BLaER1 (cell line): ENCODE measurements around the gene LAMTOR4.
"Not testable (repeated sequence)": the region's sequence is repeated elsewhere in the genome, so short reads cannot be mapped to it uniquely, and the experiment has no call there.

Experiments used
- H3K27ac ChIP-seq: shearing (Covaris generic); formaldehyde crosslinking; 2 replicates; pipeline ENCODE4 v1.8.1; 2022
- H3K27me3 ChIP-seq: shearing (Covaris generic); formaldehyde crosslinking; 2 replicates; pipeline ENCODE4 v1.8.1; 2022
- H3K36me3 ChIP-seq: shearing (Covaris generic); formaldehyde crosslinking; 2 replicates; pipeline ENCODE4 v1.8.1; 2022
- H3K4me1 ChIP-seq: shearing (Covaris generic); formaldehyde crosslinking; 2 replicates; pipeline ENCODE4 v1.8.1; 2022
- H3K4me2 ChIP-seq: shearing (Covaris generic); formaldehyde crosslinking; 2 replicates; pipeline ENCODE4 v1.8.1; 2022
- H3K4me3 ChIP-seq: shearing (Covaris generic); formaldehyde crosslinking; 2 replicates; pipeline ENCODE4 v1.8.1; 2022
- H3K9ac ChIP-seq: shearing (Covaris generic); formaldehyde crosslinking; 2 replicates; pipeline ENCODE4 v1.8.1; 2022
- H3K9me3 ChIP-seq: shearing (Covaris generic); formaldehyde crosslinking; 2 replicates; pipeline ENCODE4 v1.8.1; 2022
- H4K20me1 ChIP-seq: shearing (Covaris generic); formaldehyde crosslinking; 2 replicates; pipeline ENCODE4 v1.8.1; 2022
- Cebpa-rat ChIP-seq: shearing (Covaris generic); IDR thresholded peaks from 2 replicates; pipeline ENCODE4 v1.8.1; 2022

The LAMTOR4 gene

GRCh38 chr7:100122067-100122466 is 26.7 kb upstream of the LAMTOR4 start:
- H3K9me3 ChIP-seq = no peaks in the 10 kb centered on the region
- H3K27ac ChIP-seq = no peak overlapping the region
- no peak for TF ChIP-seq Cebpa-rat
- peaks cover 49% of the 10 kb centered on the region for H3K4me1 ChIP-seq
- no peak overlapping the region for H3K9ac ChIP-seq
- no peak overlapping the region for H3K4me3 ChIP-seq
- no peaks in the 10 kb centered on the region for H3K27me3 ChIP-seq
- no peaks in the 10 kb centered on the region for H4K20me1 ChIP-seq
- no peak overlapping the region for H3K4me2 ChIP-seq
- peaks cover 29% of the 10 kb centered on the region for H3K36me3 ChIP-seq

GRCh38 chr7:100122568-100122967 is 26.1 kb upstream of the LAMTOR4 start:
- peaks cover 2% of the 10 kb centered on the region; the same call in 1 of the 2 replicates for H3K27me3 ChIP-seq
- H3K27ac ChIP-seq = no peak overlapping the region
- peaks cover 29% of the 10 kb centered on the region for H3K36me3 ChIP-seq
- no peak overlapping the region for H3K9ac ChIP-seq
- H3K4me1 ChIP-seq = peaks cover 49% of the 10 kb centered on the region
- H3K4me2 ChIP-seq = no peak overlapping the region
- TF ChIP-seq Cebpa-rat = no peak
- no peaks in the 10 kb centered on the region for H3K9me3 ChIP-seq
- H3K4me3 ChIP-seq = no peak overlapping the region
- H4K20me1 ChIP-seq = no peaks in the 10 kb centered on the region

GRCh38 chr7:100124301-100125230 is 24.2 kb upstream of the LAMTOR4 start:
- Histone ChIP-seq H3K27me3 (peaks cover 22% of the 10 kb centered on the region; the same call in 1 of the 2 replicates), H3K27ac (no peak overlapping the region), H3K9ac (no peak overlapping the region), H3K4me3 (no peak overlapping the region), H3K4me2 (peak overlapping the region; percentile 40), H3K36me3 (peaks cover 29% of the 10 kb centered on the region), H3K4me1 (peaks cover 51% of the 10 kb centered on the region), H4K20me1 (no peaks in the 10 kb centered on the region), H3K9me3 (no peaks in the 10 kb centered on the region)
- no peak for TF ChIP-seq Cebpa-rat

GRCh38 chr7:100126239-100126930 is 22.3 kb upstream of the LAMTOR4 start:
- no peaks in the 10 kb centered on the region for H4K20me1 ChIP-seq
- H3K9me3 ChIP-seq = no peaks in the 10 kb centered on the region
- peaks cover 29% of the 10 kb centered on the region for H3K36me3 ChIP-seq
- peaks cover 49% of the 10 kb centered on the region for H3K4me1 ChIP-seq
- peak overlapping the region; percentile 85 for H3K9ac ChIP-seq
- peaks cover 23% of the 10 kb centered on the region; the same call in 1 of the 2 replicates for H3K27me3 ChIP-seq
- peak overlapping the region; percentile 95 for H3K4me2 ChIP-seq
- TF ChIP-seq Cebpa-rat = no peak
- H3K4me3 ChIP-seq = peak overlapping the region; percentile 86
- H3K27ac ChIP-seq = peak overlapping the region; percentile 86

GRCh38 chr7:100126931-100127865 is 21.5 kb upstream of the LAMTOR4 start, which contains the start of gene MBLAC1:
Gene MBLAC1 (plus strand): TSS chr7:100126967. CDS start chr7:100127396, 429 bp downstream.
- Histone ChIP-seq H3K9ac (peak within 1 kb of the TSS; percentile 85), H3K27me3 (peaks cover 23% of the 10 kb centered on the region; the same call in 1 of the 2 replicates), H3K27ac (peak within 1 kb of the TSS; percentile 86), H3K4me2 (peak within 1 kb of the TSS; percentile 95), H3K9me3 (no peaks in the 10 kb centered on the region), H3K4me3 (peak within 1 kb of the TSS; percentile 86), H4K20me1 (no peaks in the 10 kb centered on the region), H3K36me3 (peaks cover 26% of the 10 kb centered on the region), H3K4me1 (peaks cover 57% of the 10 kb centered on the region)
- no peak for TF ChIP-seq Cebpa-rat

- H3K9me3 ChIP-seq = no peaks in the 10 kb centered on the region
- H4K20me1 ChIP-seq = no peaks in the 10 kb centered on the region
- peaks cover 23% of the 10 kb centered on the region; the same call in 1 of the 2 replicates for H3K27me3 ChIP-seq
- H3K4me1 ChIP-seq = peaks cover 65% of the 10 kb centered on the region
- TF ChIP-seq Cebpa-rat = no peak
- H3K36me3 ChIP-seq = peaks cover 18% of the 10 kb centered on the region; the same call in 1 of the 2 replicates
- peak overlapping the region; percentile 86 for H3K4me3 ChIP-seq
- peak overlapping the region; percentile 85 for H3K9ac ChIP-seq
- H3K27ac ChIP-seq = peak overlapping the region; percentile 86
- peak overlapping the region; percentile 95 for H3K4me2 ChIP-seq
Measured at GRCh38 chr7:100127866-100128636, 20.7 kb upstream of the LAMTOR4 start.

GRCh38 chr7:100128637-100128963 is 20.1 kb upstream of the LAMTOR4 start:
- H3K4me2 ChIP-seq = peak overlapping the region; percentile 95
- peaks cover 23% of the 10 kb centered on the region; the same call in 1 of the 2 replicates for H3K27me3 ChIP-seq
- no peak for TF ChIP-seq Cebpa-rat
- no peak overlapping the region for H3K9ac ChIP-seq
- H3K27ac ChIP-seq = no peak overlapping the region
- no peaks in the 10 kb centered on the region for H4K20me1 ChIP-seq
- H3K36me3 ChIP-seq = peaks cover 16% of the 10 kb centered on the region; the same call in 1 of the 2 replicates
- no peaks in the 10 kb centered on the region for H3K9me3 ChIP-seq
- H3K4me3 ChIP-seq = no peak overlapping the region
- H3K4me1 ChIP-seq = peaks cover 63% of the 10 kb centered on the region

- peaks cover 47% of the 10 kb centered on the region for H3K4me1 ChIP-seq
- peaks cover 23% of the 10 kb centered on the region; the same call in 1 of the 2 replicates for H3K27me3 ChIP-seq
- not testable (repeated sequence) for H3K4me2 ChIP-seq, H3K9me3 ChIP-seq, H3K36me3 ChIP-seq, H3K9ac ChIP-seq, H3K27ac ChIP-seq, H3K4me3 ChIP-seq, H4K20me1 ChIP-seq
Measured at GRCh38 chr7:100130220-100130607, 18.5 kb upstream of the LAMTOR4 start.
